ENCODE results near the gene FSCN2. TPM values are rescaled to one million over a fixed set of nuclear protein-coding genes. Genes with fewer than 3 reads are reported as not detected.
"Not testable (repeated sequence)": the region's sequence is repeated elsewhere in the genome, so short reads cannot be mapped to it uniquely, and the experiment has no call there.

The FSCN2 gene
- total RNA-seq, 1 donor from 2014 or later = 0.66 TPM

GRCh38 chr17:81577278-81578000 lies 49.3 kb downstream of the FSCN2 start:
- no peak for DNase-seq (ENCODE audit: low read depth, low spot score)

GRCh38 chr17:81578038-81578441 lies 49.9 kb downstream of the FSCN2 start:
- no peak for DNase-seq (ENCODE audit: low read depth, low spot score)

GRCh38 chr17:81578561-81579225 lies 50.5 kb downstream of the FSCN2 start:
- no peak for DNase-seq (ENCODE audit: low read depth, low spot score)

- DNase-seq (ENCODE audit: low read depth, low spot score) = no peak
Observed at GRCh38 chr17:81579298-81579697, 51.1 kb downstream of the FSCN2 start.

GRCh38 chr17:81579821-81580321 lies 51.7 kb downstream of the FSCN2 start:
- no peak for DNase-seq (ENCODE audit: low read depth, low spot score)

GRCh38 chr17:81580481-81580880 lies 52.3 kb downstream of the FSCN2 start:
- DNase-seq (ENCODE audit: low read depth, low spot score) = no peak

- no peak for DNase-seq (ENCODE audit: low read depth, low spot score)
Observed at GRCh38 chr17:81581758-81582157, 53.6 kb downstream of the FSCN2 start.

GRCh38 chr17:81582341-81582740 lies 54.2 kb downstream of the FSCN2 start:
- no peak for DNase-seq (ENCODE audit: low read depth, low spot score)

GRCh38 chr17:81582749-81583148 lies 54.6 kb downstream of the FSCN2 start:
- DNase-seq (ENCODE audit: low read depth, low spot score) = no peak

GRCh38 chr17:81583589-81584342 lies 55.6 kb downstream of the FSCN2 start:
- no peak for DNase-seq (ENCODE audit: low read depth, low spot score)

GRCh38 chr17:81584771-81585170 lies 56.6 kb downstream of the FSCN2 start:
- DNase-seq (ENCODE audit: low read depth, low spot score) = not testable (repeated sequence)

GRCh38 chr17:81586096-81586495 lies 57.9 kb downstream of the FSCN2 start:
- DNase-seq (ENCODE audit: low read depth, low spot score) = no peak

Other genes starting within 250 kb of the FSCN2 start
- 61.1 and 66.2 TPM in 2 replicates for gene SLC38A10, start 233.1 kb upstream of the FSCN2 start, total RNA-seq
- 2.5 and 2.8 TPM in 2 replicates for gene BAHCC1, start 132.9 kb upstream of the FSCN2 start, total RNA-seq
- 9,538 and 11,768 TPM in 2 replicates for gene ACTG1, start 15.6 kb upstream of the FSCN2 start, total RNA-seq
- 17.5 and 21.7 TPM in 2 replicates for gene FAAP100, start 24.0 kb downstream of the FSCN2 start, total RNA-seq
- 103 and 114 TPM in 2 replicates for gene NPLOC4, start 108.7 kb downstream of the FSCN2 start, total RNA-seq
- 0.14 and 0.26 TPM in 2 replicates for gene TSPAN10, start 108.8 kb downstream of the FSCN2 start, total RNA-seq
- gene PDE6G, start 128.2 kb downstream of the FSCN2 start, total RNA-seq = 0.26 and 0.56 TPM in 2 replicates
- 29.3 and 34.8 TPM in 2 replicates for gene OXLD1, start 138.2 kb downstream of the FSCN2 start, total RNA-seq
- gene CCDC137, start 138.4 kb downstream of the FSCN2 start, total RNA-seq = 13.3 and 13.7 TPM in 2 replicates
- 16.5 and 43.3 TPM in 2 replicates for gene ARL16, start 155.4 kb downstream of the FSCN2 start, total RNA-seq
- gene HGS, start 155.6 kb downstream of the FSCN2 start, total RNA-seq = 68.9 and 91.5 TPM in 2 replicates
- gene MRPL12, start 175.0 kb downstream of the FSCN2 start, total RNA-seq = 17.1 and 24.5 TPM in 2 replicates
- gene SLC25A10, start 183.9 kb downstream of the FSCN2 start, total RNA-seq = 24.4 and 26.7 TPM in 2 replicates

All from pulmonary artery endothelial cell (primary cell).